Suprapubic skin (tissue), 4 donors: ENCODE data around the gene GSG1. TPM values are rescaled to one million over a fixed set of nuclear protein-coding genes. Genes with fewer than 3 reads are reported as not detected.

Source experiments
- DNase-seq, 2 donors: peaks; one replicate each; pipeline ENCODE4 v3.0.0-alpha.2; 2019; ENCODE audit warnings: low spot score in 2 of 2
- H3K27ac ChIP-seq: fragments of 200-600 bp; sonication (generic); one replicate; pipeline ENCODE4 v1.5.1; 2019
- H3K27me3 ChIP-seq: fragments of 200-600 bp; sonication (generic); one replicate; pipeline ENCODE4 v1.5.1; 2019
- H3K36me3 ChIP-seq: fragments of 200-600 bp; sonication (generic); one replicate; pipeline ENCODE4 v1.5.1; 2019
- H3K4me1 ChIP-seq: fragments of 200-600 bp; sonication (generic); one replicate; pipeline ENCODE4 v1.5.1; 2019
- H3K4me3 ChIP-seq: fragments of 200-600 bp; sonication (generic); one replicate; pipeline ENCODE4 v1.5.1; 2019; ENCODE audit warnings: mild to moderate bottlenecking
- H3K9me3 ChIP-seq: fragments of 200-600 bp; sonication (generic); one replicate; pipeline ENCODE4 v1.5.1; 2019
- EP300 ChIP-seq: sonication (generic); formaldehyde crosslinking; IDR thresholded peaks from one replicate; pipeline ENCODE4 v1.6.1; 2017; ENCODE audit warnings: antibody characterized with exemption
- POLR2A ChIP-seq, 2 donors: fragments of 450-650 bp; IDR thresholded peaks; one replicate each; pipeline ENCODE4 v1.6.1; 2017; ENCODE audit warnings: antibody characterized with exemption in 2 of 2, mild to moderate bottlenecking in 2 of 2, moderate library complexity in 2 of 2
- POLR2AphosphoS5 ChIP-seq, 3 donors: sonication (generic); formaldehyde crosslinking; IDR thresholded peaks; one replicate each; pipeline ENCODE4 v1.6.1; 2017; ENCODE audit warnings: antibody characterized with exemption in 3 of 3
- WGBS: methylation state at CpG from one replicate; pipeline ENCODE4 v1.1.5; 2018; 5-methylcytosine and 5-hydroxymethylcytosine counted together
- total RNA-seq, 4 donors: library from RNA; depleted of rRNA; stranded (reverse); fragments of >200 nt; gene quantifications; one replicate each; pipeline ENCODE4 v1.1.0, GENCODE V29; 2016
- TF ChIP-seq, protein P1 (sequence below), 2 donors: fragments of 200-600 bp in 1 of 2; fragments of 450-650 bp in 1 of 2; sonication (generic) in 1 of 2; IDR thresholded peaks; one replicate each; pipeline ENCODE4 v1.5.1; 2016 to 2019; ENCODE audit warnings: antibody characterized with exemption in 2 of 2, mild to moderate bottlenecking in 1 of 2, moderate library complexity in 1 of 2

The GSG1 gene
- total RNA-seq, 4 donors from 2014 or later = not detected

DNA sequence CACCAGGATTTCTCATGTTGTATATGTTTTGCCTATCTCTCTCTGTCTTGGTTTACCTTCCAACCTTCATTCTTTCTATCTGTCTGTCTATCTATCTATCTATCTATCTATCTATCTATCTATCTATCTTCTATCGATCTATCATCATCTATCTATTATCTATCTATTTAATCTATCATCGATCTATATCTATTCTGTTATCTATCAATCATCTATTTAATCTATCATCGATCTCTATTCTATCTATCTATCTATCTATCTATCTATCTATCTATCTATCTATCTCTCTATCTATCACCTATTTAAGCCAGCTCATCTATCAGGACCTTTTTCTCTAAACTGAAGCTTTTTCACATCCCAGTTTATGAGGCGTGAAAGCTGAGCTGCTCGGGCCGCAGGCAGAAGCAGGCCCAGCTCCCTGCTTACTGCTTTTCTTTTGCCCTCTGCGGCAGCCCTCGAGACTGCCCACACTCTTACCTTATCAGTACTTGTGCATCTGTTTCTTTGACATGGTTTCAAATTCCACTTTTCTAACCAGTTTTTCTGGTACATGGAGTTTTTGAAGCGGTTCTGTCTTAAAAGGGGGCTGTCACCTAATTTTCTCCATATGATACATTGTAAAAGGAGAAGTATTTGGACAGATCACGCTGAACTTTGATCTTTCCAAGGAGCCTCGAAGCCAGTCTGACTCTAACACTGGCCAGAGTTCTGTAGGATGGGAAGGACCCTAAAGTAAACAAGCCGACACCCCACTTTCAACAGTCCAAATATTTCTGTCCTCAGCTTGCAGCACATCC is 44.4 kb upstream of the GSG1 start:
- 60% methylated on average over 12 of the region's 12 CpGs for WGBS
- no peaks in the 10 kb centered on the region for H3K9me3 ChIP-seq
- H3K36me3 ChIP-seq = no peaks in the 10 kb centered on the region
- TF ChIP-seq POLR2AphosphoS5 (IDR thresholded peaks at IDR 0.05) (no peak), POLR2A (IDR thresholded peaks at IDR 0.05) (no peak), EP300 (no peak)
- TF ChIP-seq, protein P1, sequence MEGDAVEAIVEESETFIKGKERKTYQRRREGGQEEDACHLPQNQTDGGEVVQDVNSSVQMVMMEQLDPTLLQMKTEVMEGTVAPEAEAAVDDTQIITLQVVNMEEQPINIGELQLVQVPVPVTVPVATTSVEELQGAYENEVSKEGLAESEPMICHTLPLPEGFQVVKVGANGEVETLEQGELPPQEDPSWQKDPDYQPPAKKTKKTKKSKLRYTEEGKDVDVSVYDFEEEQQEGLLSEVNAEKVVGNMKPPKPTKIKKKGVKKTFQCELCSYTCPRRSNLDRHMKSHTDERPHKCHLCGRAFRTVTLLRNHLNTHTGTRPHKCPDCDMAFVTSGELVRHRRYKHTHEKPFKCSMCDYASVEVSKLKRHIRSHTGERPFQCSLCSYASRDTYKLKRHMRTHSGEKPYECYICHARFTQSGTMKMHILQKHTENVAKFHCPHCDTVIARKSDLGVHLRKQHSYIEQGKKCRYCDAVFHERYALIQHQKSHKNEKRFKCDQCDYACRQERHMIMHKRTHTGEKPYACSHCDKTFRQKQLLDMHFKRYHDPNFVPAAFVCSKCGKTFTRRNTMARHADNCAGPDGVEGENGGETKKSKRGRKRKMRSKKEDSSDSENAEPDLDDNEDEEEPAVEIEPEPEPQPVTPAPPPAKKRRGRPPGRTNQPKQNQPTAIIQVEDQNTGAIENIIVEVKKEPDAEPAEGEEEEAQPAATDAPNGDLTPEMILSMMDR (IDR thresholded peaks at IDR 0.05) = no peak
- DNase-seq = no peak
- no peaks in the 10 kb centered on the region for H3K27me3 ChIP-seq
- H3K4me3 ChIP-seq = no peak overlapping the region
- H3K27ac ChIP-seq = peak overlapping the region; percentile 67
- peaks cover 44% of the 10 kb centered on the region for H3K4me1 ChIP-seq

DNA sequence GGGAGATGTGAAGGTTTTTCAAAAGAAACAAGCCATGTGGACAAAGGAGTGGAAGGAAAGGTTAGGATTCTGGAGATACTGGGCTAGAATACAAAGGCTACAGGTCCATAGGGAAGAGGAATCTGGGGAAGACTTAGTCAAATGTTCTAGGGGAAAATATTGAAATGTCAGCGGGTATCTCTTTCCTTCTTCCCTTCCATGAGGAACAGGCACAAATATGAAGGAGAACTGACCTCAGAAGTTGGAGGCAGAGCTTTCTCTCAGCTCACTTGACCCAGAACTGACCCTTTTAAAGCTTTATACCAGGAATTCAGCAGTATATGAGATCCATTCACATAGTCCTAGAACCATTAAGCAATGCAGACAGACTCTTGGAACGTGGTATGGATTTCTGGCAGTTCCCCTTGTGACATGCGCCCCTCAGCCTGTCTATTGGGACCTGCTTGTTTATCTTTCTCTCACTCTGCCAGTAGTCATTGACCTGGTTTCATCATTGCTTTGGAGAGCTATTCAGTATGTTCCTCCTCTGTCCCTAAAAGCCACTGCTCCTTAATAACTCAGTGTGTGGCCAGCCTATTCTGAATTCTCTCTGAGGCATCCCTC is 43.0 kb upstream of the GSG1 start:
- no peak overlapping the region for H3K4me3 ChIP-seq
- peak in 2 of 3 donors; percentile 18 to 48 for TF ChIP-seq POLR2AphosphoS5 (IDR thresholded peaks at IDR 0.05)
- no peak for TF ChIP-seq EP300
- peak overlapping the region; percentile 68 for H3K27ac ChIP-seq
- WGBS = 71% methylated on average over 3 of the region's 3 CpGs
- H3K4me1 ChIP-seq = peaks cover 45% of the 10 kb centered on the region
- no peaks in the 10 kb centered on the region for H3K36me3 ChIP-seq
- no peaks in the 10 kb centered on the region for H3K9me3 ChIP-seq
- no peak for DNase-seq
- H3K27me3 ChIP-seq = no peaks in the 10 kb centered on the region

DNA sequence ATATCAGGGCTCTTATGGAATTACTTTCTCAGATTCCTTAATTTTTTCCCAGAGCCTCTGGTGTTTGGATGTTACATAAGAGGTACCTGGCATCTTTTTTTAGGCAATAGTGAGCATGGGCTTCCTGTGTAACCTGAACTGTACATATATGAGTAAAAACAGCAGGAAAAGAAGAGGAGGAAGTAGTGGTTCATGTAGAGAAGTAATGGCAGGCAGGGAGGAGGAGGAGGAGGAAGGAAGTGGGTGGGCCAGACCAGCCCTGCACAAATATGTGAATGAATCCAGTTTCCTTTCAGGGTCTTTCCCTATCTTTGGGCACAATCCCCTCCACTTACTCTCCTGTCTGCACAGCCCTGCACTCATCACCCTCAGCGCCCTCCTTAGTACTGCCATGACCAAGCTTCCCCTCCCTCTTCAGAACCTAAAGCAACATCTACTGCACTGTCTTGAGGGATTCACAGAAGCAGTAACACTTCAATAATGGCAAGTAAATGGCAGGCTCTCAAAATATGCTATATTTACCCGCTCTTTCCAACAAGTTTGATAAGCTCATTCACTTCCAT is 40.9 kb upstream of the GSG1 start:
- DNase-seq = no peak
- Histone ChIP-seq H3K36me3 (no peaks in the 10 kb centered on the region), H3K27me3 (no peaks in the 10 kb centered on the region), H3K4me3 (no peak overlapping the region), H3K27ac (no peak overlapping the region), H3K4me1 (peaks cover 45% of the 10 kb centered on the region), H3K9me3 (no peaks in the 10 kb centered on the region)
- no peak for TF ChIP-seq POLR2A (IDR thresholded peaks at IDR 0.05)
- 86% methylated on average over 2 of the region's 2 CpGs for WGBS

DNA sequence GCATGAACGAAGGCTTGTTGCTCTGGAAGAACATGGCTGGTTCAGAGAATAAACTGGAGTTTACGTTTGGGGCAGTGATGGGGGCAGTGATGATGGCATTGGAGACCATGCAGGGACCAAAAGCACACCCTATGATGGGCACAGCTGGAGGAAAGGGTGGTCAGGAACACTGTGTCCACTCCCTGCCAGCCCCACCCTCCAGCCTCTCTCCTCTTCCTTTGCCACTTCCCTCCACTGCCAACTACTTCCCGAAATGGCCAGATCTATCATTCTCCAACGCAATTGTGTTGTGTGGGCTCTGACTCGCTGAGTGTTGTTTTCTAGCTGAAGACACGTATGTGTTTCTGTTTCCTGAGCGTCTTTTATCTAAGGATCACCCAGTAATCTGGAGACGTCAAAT is 39.3 kb upstream of the GSG1 start:
- Histone ChIP-seq H3K4me3 (no peak overlapping the region), H3K4me1 (peaks cover 30% of the 10 kb centered on the region), H3K36me3 (no peaks in the 10 kb centered on the region), H3K9me3 (no peaks in the 10 kb centered on the region), H3K27ac (no peak overlapping the region), H3K27me3 (no peaks in the 10 kb centered on the region)
- no peak for TF ChIP-seq EP300
- TF ChIP-seq POLR2A (IDR thresholded peaks at IDR 0.05) = no peak
- TF ChIP-seq POLR2AphosphoS5 (IDR thresholded peaks at IDR 0.05) = no peak
- TF ChIP-seq, protein P1 (IDR thresholded peaks at IDR 0.05) = no peak
- WGBS = 89% methylated on average over 8 of the region's 8 CpGs
- no peak for DNase-seq

DNA sequence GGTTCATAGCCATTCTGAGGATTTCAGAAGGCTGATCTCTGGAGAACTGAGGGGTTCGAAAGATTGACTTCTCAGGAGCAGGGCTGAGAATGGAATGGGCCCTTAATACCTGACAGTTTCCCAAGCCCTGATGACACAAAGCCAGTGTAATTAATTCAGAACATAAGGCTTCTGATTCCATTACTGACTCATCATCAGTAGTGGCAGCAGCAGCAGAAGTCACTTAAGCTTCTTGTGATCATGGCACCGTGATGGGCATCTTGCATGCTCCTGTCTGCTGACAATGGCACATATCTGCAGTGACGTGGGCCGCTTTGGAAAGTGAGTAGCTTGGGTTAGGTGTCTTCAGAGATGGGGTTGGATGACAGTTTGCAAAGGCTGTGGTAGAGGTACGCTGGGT is 38.2 kb upstream of the GSG1 start:
- no peak for TF ChIP-seq POLR2A (IDR thresholded peaks at IDR 0.05)
- no peak for TF ChIP-seq EP300
- TF ChIP-seq, protein P1 (IDR thresholded peaks at IDR 0.05) = no peak
- TF ChIP-seq POLR2AphosphoS5 (IDR thresholded peaks at IDR 0.05) = no peak
- Histone ChIP-seq H3K27ac (no peak overlapping the region), H3K9me3 (no peaks in the 10 kb centered on the region), H3K4me1 (peaks cover 27% of the 10 kb centered on the region), H3K27me3 (no peaks in the 10 kb centered on the region), H3K36me3 (no peaks in the 10 kb centered on the region), H3K4me3 (no peak overlapping the region)
- WGBS = 91% methylated on average over 5 of the region's 5 CpGs
- DNase-seq = no peak
